Measurements from ENCODE around the gene PSENEN. TPM values are rescaled to one million over a fixed set of nuclear protein-coding genes. Genes with fewer than 3 reads are reported as not detected.

PSENEN gene
- total RNA-seq, 1 experiment from 2014 or later = 112 TPM

DNA sequence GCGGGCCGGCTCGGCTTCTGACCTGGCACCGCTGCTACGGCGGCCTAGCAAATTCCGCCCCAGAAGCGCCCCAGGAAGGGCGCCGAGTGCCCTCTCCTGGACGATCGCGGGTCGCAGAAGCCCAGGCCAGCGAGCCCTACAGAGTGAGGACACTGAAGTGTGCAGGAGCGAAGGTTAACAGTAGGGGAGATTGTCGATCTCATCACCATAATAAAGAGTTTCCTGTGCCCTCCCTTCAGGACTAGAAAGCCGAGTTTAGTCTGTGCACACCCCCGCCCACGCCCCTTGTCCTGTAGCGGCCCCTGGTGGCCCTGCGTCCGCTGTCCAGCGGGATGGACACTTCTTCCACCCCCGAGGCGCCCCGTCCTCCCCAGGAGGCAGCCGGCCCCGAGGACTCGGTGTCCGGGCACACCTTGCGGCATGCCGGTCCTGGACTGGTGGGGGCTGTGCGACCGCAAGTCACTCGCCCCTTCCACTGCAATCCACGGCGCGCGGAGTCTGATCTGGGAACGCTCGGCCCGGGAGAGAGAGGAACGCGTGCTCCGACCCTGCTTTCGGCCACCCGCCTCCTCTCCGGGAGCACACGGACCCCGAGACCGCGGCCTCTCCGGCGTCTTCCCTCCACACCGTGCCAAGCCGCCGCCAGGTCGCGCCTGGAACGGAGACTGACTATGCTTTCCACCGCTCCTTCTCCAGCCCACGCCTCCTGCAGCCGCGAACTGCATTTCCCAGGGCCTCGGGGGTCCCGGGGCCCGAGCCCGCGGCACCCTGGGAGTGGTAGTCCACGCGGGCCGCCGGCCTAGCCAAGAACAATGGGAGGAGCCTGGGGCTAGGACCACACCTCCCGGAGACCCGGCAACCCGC lies 28.4 kb upstream of the PSENEN start:
- peaks cover 26% of the 10 kb centered on the region; the same call in 1 of the 2 replicates for H4K20me1 ChIP-seq (ENCODE audit: insufficient read depth, low read depth, low read length)
- H3K9me3 ChIP-seq (ENCODE audit: low read length) = no peaks in the 10 kb centered on the region
- H3K27ac ChIP-seq (ENCODE audit: low read length) = peak overlapping the region; percentile 47
- peak; percentile 98 for DNase-seq
- H3K4me2 ChIP-seq (ENCODE audit: low read depth, low read length, poor library complexity, severe bottlenecking) = peak overlapping the region; percentile 85
- peaks cover 11% of the 10 kb centered on the region for H3K36me3 ChIP-seq (ENCODE audit: insufficient read depth, low read length)
- peaks cover 24% of the 10 kb centered on the region for H3K4me1 ChIP-seq (ENCODE audit: low read length)
- no peaks in the 10 kb centered on the region for H3K27me3 ChIP-seq (ENCODE audit: low read length)
- H3K9me2 ChIP-seq (replicated peaks; ENCODE audit: insufficient read depth, low read length) = no peaks in the 10 kb centered on the region
- peak overlapping the region; percentile 88 for H3K4me3 ChIP-seq (ENCODE audit: low read length)
- H3K79me2 ChIP-seq (ENCODE audit: low read length) = peaks cover 22% of the 10 kb centered on the region
- H3K9ac ChIP-seq (ENCODE audit: low read length) = peak overlapping the region; percentile 87
- H2AFZ ChIP-seq (ENCODE audit: low read length) = peak overlapping the region; percentile 75

- H3K9ac ChIP-seq (ENCODE audit: low read length) = peak within 1 kb of the TSS; percentile 97
- peaks cover 11% of the 10 kb centered on the region for H3K36me3 ChIP-seq (ENCODE audit: insufficient read depth, low read length)
- peaks cover 22% of the 10 kb centered on the region; the same call in 1 of the 2 replicates for H4K20me1 ChIP-seq (ENCODE audit: insufficient read depth, low read depth, low read length)
- peaks cover 24% of the 10 kb centered on the region for H3K4me1 ChIP-seq (ENCODE audit: low read length)
- no peaks in the 10 kb centered on the region for H3K9me2 ChIP-seq (replicated peaks; ENCODE audit: insufficient read depth, low read length)
- peak within 1 kb of the TSS; percentile 88 for H3K4me3 ChIP-seq (ENCODE audit: low read length)
- H3K27ac ChIP-seq (ENCODE audit: low read length) = peak within 1 kb of the TSS; percentile 60
- H2AFZ ChIP-seq (ENCODE audit: low read length) = peak within 1 kb of the TSS; percentile 75
- peaks cover 22% of the 10 kb centered on the region for H3K79me2 ChIP-seq (ENCODE audit: low read length)
- H3K27me3 ChIP-seq (ENCODE audit: low read length) = no peaks in the 10 kb centered on the region
- H3K9me3 ChIP-seq (ENCODE audit: low read length) = no peaks in the 10 kb centered on the region
- peak within 1 kb of the TSS; percentile 85 for H3K4me2 ChIP-seq (ENCODE audit: low read depth, low read length, poor library complexity, severe bottlenecking)
- no peak for DNase-seq
These were observed 27.6 kb upstream of the PSENEN start, which contains the start of gene KMT2B for GRCh38 chr19:35717665-35718344. Gene KMT2B (plus strand): TSS chr19:35718003. CDS start chr19:35718019, 16 bp downstream.

- Histone ChIP-seq H3K9me3 (ENCODE audit: low read length) (no peaks in the 10 kb centered on the region), H3K79me2 (ENCODE audit: low read length) (peaks cover 22% of the 10 kb centered on the region), H3K4me1 (ENCODE audit: low read length) (peaks cover 24% of the 10 kb centered on the region), H3K9me2 (replicated peaks; ENCODE audit: insufficient read depth, low read length) (no peaks in the 10 kb centered on the region), H3K27ac (ENCODE audit: low read length) (peak overlapping the region; percentile 60), H2AFZ (ENCODE audit: low read length) (no peak overlapping the region), H3K27me3 (ENCODE audit: low read length) (no peaks in the 10 kb centered on the region), H3K4me3 (ENCODE audit: low read length) (peak overlapping the region; percentile 81), H3K4me2 (ENCODE audit: low read depth, low read length, poor library complexity, severe bottlenecking) (peak overlapping the region; percentile 79), H4K20me1 (ENCODE audit: insufficient read depth, low read depth, low read length) (peaks cover 21% of the 10 kb centered on the region; the same call in 1 of the 2 replicates), H3K36me3 (ENCODE audit: insufficient read depth, low read length) (peaks cover 11% of the 10 kb centered on the region), H3K9ac (ENCODE audit: low read length) (peak overlapping the region; percentile 97)
- peak; percentile 78 for DNase-seq
These were observed 27.0 kb upstream of the PSENEN start for GRCh38 chr19:35718345-35719041.

GRCh38 chr19:35719402-35720162 lies 25.9 kb upstream of the PSENEN start:
- no peaks in the 10 kb centered on the region for H3K9me2 ChIP-seq (replicated peaks; ENCODE audit: insufficient read depth, low read length)
- peaks cover 24% of the 10 kb centered on the region; the same call in 1 of the 2 replicates for H4K20me1 ChIP-seq (ENCODE audit: insufficient read depth, low read depth, low read length)
- peaks cover 22% of the 10 kb centered on the region for H3K79me2 ChIP-seq (ENCODE audit: low read length)
- peak overlapping the region; percentile 97 for H3K9ac ChIP-seq (ENCODE audit: low read length)
- H3K4me3 ChIP-seq (ENCODE audit: low read length) = peak overlapping the region; percentile 81
- no peaks in the 10 kb centered on the region for H3K9me3 ChIP-seq (ENCODE audit: low read length)
- H3K36me3 ChIP-seq (ENCODE audit: insufficient read depth, low read length) = peaks cover 11% of the 10 kb centered on the region
- no peaks in the 10 kb centered on the region for H3K27me3 ChIP-seq (ENCODE audit: low read length)
- DNase-seq = no peak
- peaks cover 24% of the 10 kb centered on the region for H3K4me1 ChIP-seq (ENCODE audit: low read length)
- peak overlapping the region; percentile 79 for H3K4me2 ChIP-seq (ENCODE audit: low read depth, low read length, poor library complexity, severe bottlenecking)
- no peak overlapping the region for H2AFZ ChIP-seq (ENCODE audit: low read length)
- no peak overlapping the region for H3K27ac ChIP-seq (ENCODE audit: low read length)

DNA sequence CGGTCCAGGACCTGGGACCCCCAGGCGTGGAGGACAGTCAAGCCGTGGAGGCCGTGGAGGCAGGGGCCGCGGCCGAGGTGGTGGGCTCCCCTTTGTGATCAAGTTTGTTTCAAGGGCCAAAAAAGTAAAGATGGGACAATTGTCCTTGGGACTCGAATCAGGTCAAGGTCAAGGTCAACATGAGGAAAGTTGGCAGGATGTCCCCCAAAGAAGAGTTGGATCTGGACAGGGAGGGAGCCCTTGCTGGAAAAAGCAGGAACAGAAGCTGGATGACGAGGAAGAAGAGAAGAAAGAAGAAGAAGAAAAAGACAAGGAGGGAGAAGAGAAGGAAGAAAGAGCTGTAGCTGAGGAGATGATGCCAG lies 25.3 kb upstream of the PSENEN start:
- H3K27me3 ChIP-seq (ENCODE audit: low read length) = no peaks in the 10 kb centered on the region
- no peak overlapping the region for H2AFZ ChIP-seq (ENCODE audit: low read length)
- peaks cover 24% of the 10 kb centered on the region for H3K4me1 ChIP-seq (ENCODE audit: low read length)
- no peak overlapping the region for H3K27ac ChIP-seq (ENCODE audit: low read length)
- peaks cover 22% of the 10 kb centered on the region for H3K79me2 ChIP-seq (ENCODE audit: low read length)
- no peak overlapping the region for H3K4me3 ChIP-seq (ENCODE audit: low read length)
- peaks cover 25% of the 10 kb centered on the region; the same call in 1 of the 2 replicates for H4K20me1 ChIP-seq (ENCODE audit: insufficient read depth, low read depth, low read length)
- H3K9me2 ChIP-seq (replicated peaks; ENCODE audit: insufficient read depth, low read length) = no peaks in the 10 kb centered on the region
- DNase-seq = no peak
- H3K36me3 ChIP-seq (ENCODE audit: insufficient read depth, low read length) = peaks cover 11% of the 10 kb centered on the region
- no peaks in the 10 kb centered on the region for H3K9me3 ChIP-seq (ENCODE audit: low read length)
- no peak overlapping the region for H3K4me2 ChIP-seq (ENCODE audit: low read depth, low read length, poor library complexity, severe bottlenecking)
- H3K9ac ChIP-seq (ENCODE audit: low read length) = no peak overlapping the region

GRCh38 chr19:35720648-35721047 lies 24.8 kb upstream of the PSENEN start:
- no peak overlapping the region for H3K27ac ChIP-seq (ENCODE audit: low read length)
- no peak overlapping the region for H3K4me2 ChIP-seq (ENCODE audit: low read depth, low read length, poor library complexity, severe bottlenecking)
- peaks cover 11% of the 10 kb centered on the region for H3K36me3 ChIP-seq (ENCODE audit: insufficient read depth, low read length)
- no peak overlapping the region for H3K4me3 ChIP-seq (ENCODE audit: low read length)
- no peak overlapping the region for H3K9ac ChIP-seq (ENCODE audit: low read length)
- peaks cover 19% of the 10 kb centered on the region for H3K4me1 ChIP-seq (ENCODE audit: low read length)
- H3K9me2 ChIP-seq (replicated peaks; ENCODE audit: insufficient read depth, low read length) = no peaks in the 10 kb centered on the region
- H4K20me1 ChIP-seq (ENCODE audit: insufficient read depth, low read depth, low read length) = peaks cover 22% of the 10 kb centered on the region; the same call in 1 of the 2 replicates
- no peak for DNase-seq
- H2AFZ ChIP-seq (ENCODE audit: low read length) = no peak overlapping the region
- no peaks in the 10 kb centered on the region for H3K9me3 ChIP-seq (ENCODE audit: low read length)
- peaks cover 22% of the 10 kb centered on the region for H3K79me2 ChIP-seq (ENCODE audit: low read length)
- no peaks in the 10 kb centered on the region for H3K27me3 ChIP-seq (ENCODE audit: low read length)

GRCh38 chr19:35721374-35721773 lies 24.1 kb upstream of the PSENEN start:
- no peaks in the 10 kb centered on the region for H3K9me3 ChIP-seq (ENCODE audit: low read length)
- H3K9me2 ChIP-seq (replicated peaks; ENCODE audit: insufficient read depth, low read length) = no peaks in the 10 kb centered on the region
- H2AFZ ChIP-seq (ENCODE audit: low read length) = no peak overlapping the region
- no peak overlapping the region for H3K4me2 ChIP-seq (ENCODE audit: low read depth, low read length, poor library complexity, severe bottlenecking)
- H3K4me3 ChIP-seq (ENCODE audit: low read length) = no peak overlapping the region
- H3K4me1 ChIP-seq (ENCODE audit: low read length) = peaks cover 12% of the 10 kb centered on the region
- no peak overlapping the region for H3K27ac ChIP-seq (ENCODE audit: low read length)
- H4K20me1 ChIP-seq (ENCODE audit: insufficient read depth, low read depth, low read length) = peaks cover 22% of the 10 kb centered on the region; the same call in 1 of the 2 replicates
- H3K27me3 ChIP-seq (ENCODE audit: low read length) = no peaks in the 10 kb centered on the region
- peaks cover 11% of the 10 kb centered on the region for H3K36me3 ChIP-seq (ENCODE audit: insufficient read depth, low read length)
- no peak overlapping the region for H3K9ac ChIP-seq (ENCODE audit: low read length)
- no peak for DNase-seq
- peaks cover 22% of the 10 kb centered on the region for H3K79me2 ChIP-seq (ENCODE audit: low read length)

Measured in Karpas-422 (cell line).